NT2/D1 (cell line): ENCODE measurements around the gene PPFIA2.

Experiments
- SUZ12 ChIP-seq: IDR thresholded peaks from 2 replicates; pipeline ENCODE4 v1.6.1; 2011; ENCODE audit not compliant: insufficient read length, insufficient read depth; ENCODE audit errors: extremely low read depth
- YY1 ChIP-seq: IDR thresholded peaks from 2 replicates; pipeline ENCODE4 v1.6.1; 2011; ENCODE audit not compliant: insufficient read length, insufficient read depth
- ZNF274 ChIP-seq: IDR thresholded peaks from 2 replicates; pipeline ENCODE4 v1.6.1; 2011; ENCODE audit warnings: mild to moderate bottlenecking, low read depth, low read length

- TF ChIP-seq YY1 = no peak
- TF ChIP-seq ZNF274 = no peak
- TF ChIP-seq SUZ12 = no peak
Measured at GRCh38 chr12:81591256-81591655, 167.9 kb downstream of the PPFIA2 start.
